Epidermal melanocyte (primary cell): ENCODE measurements around the gene SLC6A3.
"Not testable (repeated sequence)": the region's sequence is repeated elsewhere in the genome, so short reads cannot be mapped to it uniquely, and the experiment has no call there.

Source experiments
- DNase-seq: peaks from one replicate; pipeline ENCODE4 v3.0.0; 2011; ENCODE audit warnings: low spot score; ENCODE audit not compliant: insufficient read length

The SLC6A3 gene

GRCh38 chr5:1465117-1465516 is 19.9 kb upstream of the SLC6A3 start:
- no peak for DNase-seq

- DNase-seq = no peak
Measured at GRCh38 chr5:1464511-1464910, 19.3 kb upstream of the SLC6A3 start.

- DNase-seq = no peak
Measured at GRCh38 chr5:1464096-1464446, 18.8 kb upstream of the SLC6A3 start.

GRCh38 chr5:1463326-1464095 is 18.3 kb upstream of the SLC6A3 start:
- no peak for DNase-seq

GRCh38 chr5:1462358-1462757 is 17.1 kb upstream of the SLC6A3 start:
- no peak for DNase-seq

GRCh38 chr5:1461396-1461795 is 16.2 kb upstream of the SLC6A3 start:
- no peak for DNase-seq

- no peak for DNase-seq
Measured at GRCh38 chr5:1460054-1460682, 14.9 kb upstream of the SLC6A3 start.

GRCh38 chr5:1459435-1459834 is 14.2 kb upstream of the SLC6A3 start:
- not testable (repeated sequence) for DNase-seq

GRCh38 chr5:1456110-1456881 is 11.1 kb upstream of the SLC6A3 start:
- not testable (repeated sequence) for DNase-seq

GRCh38 chr5:1453613-1454012 is 8.4 kb upstream of the SLC6A3 start:
- no peak for DNase-seq

- DNase-seq = no peak
Measured at GRCh38 chr5:1449081-1449630, 3.9 kb upstream of the SLC6A3 start.

GRCh38 chr5:1448511-1449011 is 3.3 kb upstream of the SLC6A3 start:
- no peak for DNase-seq

- DNase-seq = no peak
Measured at GRCh38 chr5:1447671-1448361, 2.6 kb upstream of the SLC6A3 start.

GRCh38 chr5:1446602-1447343 is 1.5 kb upstream of the SLC6A3 start:
- no peak for DNase-seq

- no peak for DNase-seq
Measured at GRCh38 chr5:1445689-1446601, 705 bp upstream of the SLC6A3 start.

- DNase-seq = no peak
Measured at GRCh38 chr5:1444361-1445189, 665 bp downstream of the SLC6A3 start.

- DNase-seq = no peak
Measured at GRCh38 chr5:1443991-1444360, 1.3 kb downstream of the SLC6A3 start.

GRCh38 chr5:1443171-1443570 is 2.1 kb downstream of the SLC6A3 start:
- no peak for DNase-seq
